NCI-H446 (cell line): Measurements from ENCODE around the gene IL6ST.
"Not testable (repeated sequence)": the region's sequence is repeated elsewhere in the genome, so short reads cannot be mapped to it uniquely, and the experiment has no call there.

ENCODE experiments used
- DNase-seq, 2 experiments: peaks; one replicate each; lab custom pipeline; 2025; lab: John Stamatoyannopoulos, UW

Gene IL6ST

DNA sequence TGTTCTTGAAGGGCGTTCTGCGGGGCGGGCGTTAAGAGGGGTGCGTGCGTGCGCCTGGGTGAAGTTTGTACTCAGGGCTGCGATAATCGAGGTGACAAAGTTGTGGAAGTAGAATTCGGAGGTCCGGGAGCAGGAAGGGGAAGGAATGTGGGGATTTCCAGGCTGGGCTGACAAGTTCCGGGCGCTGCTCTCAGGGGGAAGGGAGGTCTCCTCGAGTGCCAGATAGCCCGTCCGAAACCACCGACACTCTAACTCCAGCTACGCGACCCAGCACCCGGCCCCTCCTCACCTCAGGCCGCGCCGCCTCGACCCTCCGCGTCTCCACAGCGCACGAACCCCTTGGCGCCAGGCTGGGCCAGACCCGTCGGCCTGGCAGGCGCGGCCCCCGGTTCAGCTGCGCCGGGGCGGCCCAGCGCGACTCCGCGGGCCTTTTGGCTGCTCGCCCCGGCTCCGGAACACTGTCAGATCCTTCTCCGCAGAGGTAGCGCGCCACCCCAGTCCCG is at the start of gene IL6ST:
Gene IL6ST (minus strand): TSS at position 469 of the 503 bp plus-strand sequence. CDS start 18,685 bp downstream, outside the sequence.
- peak in 1 of 2 experiments; percentile 42 for DNase-seq

DNA sequence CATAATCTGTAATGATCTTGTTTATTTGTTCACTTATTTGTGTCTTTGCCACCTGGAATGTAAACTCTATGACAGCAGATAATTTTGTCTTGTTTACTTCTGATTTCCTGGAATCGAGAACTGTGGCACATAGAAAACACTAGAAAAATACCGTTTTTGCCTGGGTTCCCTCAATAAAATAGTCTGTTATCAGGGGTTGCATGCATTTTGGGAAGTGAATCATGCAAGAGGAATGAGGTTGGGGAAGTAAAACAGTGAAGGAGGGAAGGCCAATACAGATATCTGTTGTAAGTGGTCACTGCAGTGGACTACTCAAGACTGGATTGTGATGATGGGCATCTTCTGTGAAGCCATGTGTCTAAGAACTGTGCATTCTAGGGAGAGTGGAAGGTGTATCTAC is 45.2 kb upstream of the IL6ST start:
- DNase-seq, result no peak

DNA sequence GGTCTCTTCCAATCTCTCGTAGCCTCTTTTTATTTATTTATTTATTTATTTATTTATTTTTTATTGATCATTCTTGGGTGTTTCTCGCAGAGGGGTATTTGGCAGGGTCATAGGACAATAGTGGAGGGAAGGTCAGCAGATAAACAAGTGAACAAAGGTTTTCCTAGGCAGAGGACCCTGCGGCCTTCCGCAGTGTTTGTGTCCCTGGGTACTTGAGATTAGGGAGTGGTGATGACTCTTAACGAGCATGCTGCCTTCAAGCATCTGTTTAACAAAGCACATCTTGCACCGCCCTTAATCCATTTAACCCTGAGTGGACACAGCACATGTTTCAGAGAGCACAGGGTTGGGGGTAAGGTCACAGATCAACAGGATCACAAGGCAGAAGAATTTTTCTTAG is 43.4 kb upstream of the IL6ST start:
- DNase-seq, result not testable (repeated sequence)

DNA sequence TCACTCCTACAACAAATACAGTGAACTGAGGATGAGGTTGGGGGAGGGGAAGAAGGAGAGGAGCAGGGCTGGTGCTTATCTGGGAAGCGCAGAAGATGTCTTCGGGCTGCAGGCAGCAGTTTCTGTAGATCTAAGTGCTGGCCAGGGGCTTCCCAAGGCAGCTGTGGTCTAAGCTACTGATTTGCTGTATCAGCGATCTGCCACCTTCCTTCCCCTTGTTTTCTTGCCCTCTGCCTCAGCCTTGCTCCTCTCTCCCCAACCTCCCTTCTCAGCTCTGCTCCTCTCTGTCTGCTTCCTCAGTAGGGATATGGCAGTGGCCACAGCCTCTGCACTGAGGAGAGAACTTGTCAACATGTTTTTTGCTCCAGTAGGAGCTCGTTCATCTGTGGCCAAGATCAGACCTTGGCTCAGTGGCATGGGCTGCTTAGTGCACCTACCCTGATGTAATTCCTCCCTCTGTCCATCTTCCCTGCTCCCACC is 42.8 kb upstream of the IL6ST start:
- DNase-seq, result no peak

DNA sequence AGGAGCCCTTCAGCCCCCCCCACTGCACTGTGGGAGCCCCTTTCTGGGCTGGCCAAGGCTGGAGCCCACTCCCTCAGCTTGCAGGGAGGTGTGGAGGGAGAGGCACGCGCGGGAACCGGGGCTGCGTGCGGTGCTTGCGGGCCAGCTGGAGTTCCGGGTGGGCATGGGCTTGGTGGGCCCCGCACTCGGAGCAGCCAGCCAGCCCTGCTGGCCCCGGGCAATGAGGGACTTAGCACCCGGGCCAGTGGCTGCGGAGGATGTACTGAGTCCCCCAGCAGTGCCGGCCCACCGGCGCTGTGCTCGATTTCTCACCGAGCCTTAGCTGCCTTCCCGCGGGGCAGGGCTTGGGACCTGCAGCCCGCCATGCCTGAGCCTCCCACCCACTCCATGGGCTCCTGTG is 40.6 kb upstream of the IL6ST start:
- not testable (repeated sequence) for DNase-seq

DNA sequence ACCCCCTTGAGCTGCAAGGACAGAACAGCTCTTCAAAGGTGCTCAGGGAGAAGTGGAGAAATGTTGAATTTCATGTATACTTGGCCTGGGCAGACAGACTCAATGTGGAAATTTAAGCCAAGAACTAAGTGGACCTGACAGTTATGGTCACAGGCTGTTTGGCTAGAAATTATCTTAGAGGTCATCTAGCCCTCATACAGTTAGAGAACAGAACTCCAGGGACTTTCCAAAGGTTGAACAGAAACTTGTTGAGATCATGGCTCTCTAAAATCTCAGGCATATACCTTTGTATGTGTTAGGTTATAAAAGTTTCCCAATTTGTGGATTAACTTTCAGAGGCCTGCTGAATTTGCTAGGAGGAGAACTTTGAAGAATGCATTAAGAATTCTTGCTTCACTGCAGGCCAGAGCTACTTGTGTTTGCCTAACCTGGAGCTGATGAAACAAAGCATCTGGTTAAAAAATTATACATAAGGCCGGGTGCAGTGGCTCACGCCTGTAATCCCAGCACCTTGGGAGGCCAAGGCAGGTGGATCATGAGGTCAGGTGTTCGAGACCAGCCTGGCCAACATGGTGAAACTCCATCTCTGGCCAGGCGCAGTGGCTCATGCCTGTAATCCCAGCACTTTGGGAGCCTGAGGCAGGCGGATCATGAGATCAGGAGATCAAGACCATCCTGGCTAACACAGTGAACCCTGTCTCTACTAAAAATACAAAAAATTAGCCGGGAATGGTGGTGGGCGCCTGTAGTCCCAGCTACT is 35.3 kb upstream of the IL6ST start:
- DNase-seq, result not testable (repeated sequence)

DNA sequence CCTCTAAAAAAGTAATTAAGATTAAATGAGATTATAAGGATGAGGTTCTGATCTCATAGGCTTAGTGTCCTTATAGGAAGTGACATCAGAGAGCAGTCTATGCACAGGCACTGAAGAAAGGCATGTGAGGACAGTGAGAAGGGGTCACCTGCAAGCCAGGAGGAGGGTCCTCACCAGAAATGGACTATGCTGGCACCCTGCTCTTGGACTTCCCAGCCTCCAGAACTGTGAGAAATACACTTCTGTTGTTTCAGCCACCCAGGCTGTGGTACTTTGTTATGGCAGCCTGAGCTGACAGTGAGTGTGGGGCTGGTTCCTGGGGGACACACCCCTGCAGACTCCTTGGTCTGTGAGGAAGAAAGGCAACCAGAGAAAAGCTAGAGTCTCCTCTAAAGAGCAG is 34.7 kb upstream of the IL6ST start:
- no peak for DNase-seq

DNA sequence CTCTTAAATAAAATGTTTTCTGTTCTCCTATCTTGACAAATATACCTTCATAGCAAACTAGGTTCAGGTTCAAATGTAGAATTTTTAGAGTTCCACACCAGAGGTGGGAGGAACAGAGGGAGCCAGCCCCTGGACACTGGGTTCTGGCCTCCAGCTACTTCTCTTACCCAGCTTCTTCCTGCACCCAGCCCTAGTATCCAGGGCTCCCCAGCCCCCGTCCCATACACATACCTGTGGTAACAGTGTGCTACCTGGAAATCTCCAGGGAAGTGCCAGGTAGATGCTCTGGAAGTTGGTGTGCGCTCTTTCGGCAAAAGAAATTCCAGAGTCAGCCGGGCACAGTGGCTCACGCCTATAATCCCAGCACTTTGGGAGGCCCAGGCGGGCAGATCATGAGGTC is 33.9 kb upstream of the IL6ST start:
- DNase-seq, result no peak

DNA sequence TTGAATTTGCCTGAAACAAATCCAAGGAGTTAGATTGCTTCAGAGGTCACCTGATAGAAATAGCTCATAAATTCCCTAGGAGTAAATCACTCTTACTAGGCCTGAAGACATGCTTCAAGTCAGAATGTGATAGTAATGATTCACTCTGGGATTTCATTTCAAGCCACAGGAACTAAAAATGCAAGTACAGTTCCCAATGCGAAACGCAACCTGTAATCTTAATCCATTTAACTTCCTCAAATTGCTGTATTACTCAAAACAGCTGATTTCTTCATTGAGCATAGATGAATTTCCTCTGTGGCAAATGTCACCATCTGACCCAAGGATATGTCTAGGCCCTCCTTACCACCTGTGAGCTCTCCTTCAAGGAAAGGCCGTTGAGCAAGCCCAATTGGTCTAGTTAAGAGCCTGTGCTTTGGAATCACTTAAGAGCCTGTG is 32.1 kb upstream of the IL6ST start:
- DNase-seq, result no peak

DNA sequence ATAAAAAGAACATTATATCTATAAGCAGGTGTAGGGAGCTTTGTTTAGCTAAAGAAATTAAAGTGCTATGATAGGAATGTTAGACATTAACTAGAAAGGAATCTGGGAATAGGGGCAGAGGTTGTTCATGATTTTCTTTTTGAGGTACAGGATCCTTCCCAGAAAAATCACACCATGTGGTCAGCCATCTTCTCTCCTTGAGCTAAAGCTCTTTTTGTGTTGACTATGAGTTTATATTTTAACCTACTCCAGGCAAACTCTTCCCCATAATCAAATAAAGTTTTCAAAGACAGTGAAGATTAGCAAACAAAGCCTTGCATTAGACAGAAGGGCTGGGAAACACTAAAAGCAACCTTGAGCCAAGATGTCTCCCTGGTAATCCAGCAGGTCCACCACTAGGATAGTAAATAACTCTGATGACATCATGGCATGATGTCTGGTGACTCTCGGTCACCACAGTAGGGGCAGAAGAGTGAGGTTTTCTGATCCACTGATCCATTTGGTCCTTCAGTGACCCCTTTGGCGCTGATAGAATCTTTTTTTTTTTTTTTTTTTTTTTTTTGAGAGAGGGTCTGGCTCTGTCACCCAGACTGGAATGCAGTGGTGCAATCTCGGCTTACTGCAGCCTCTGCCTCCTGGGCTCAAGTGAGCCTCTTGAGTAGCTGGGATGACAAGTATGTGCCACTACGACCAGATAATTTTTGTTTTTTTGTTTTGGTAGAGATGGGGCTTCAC is 30.6 kb upstream of the IL6ST start:
- DNase-seq, result no peak

DNA sequence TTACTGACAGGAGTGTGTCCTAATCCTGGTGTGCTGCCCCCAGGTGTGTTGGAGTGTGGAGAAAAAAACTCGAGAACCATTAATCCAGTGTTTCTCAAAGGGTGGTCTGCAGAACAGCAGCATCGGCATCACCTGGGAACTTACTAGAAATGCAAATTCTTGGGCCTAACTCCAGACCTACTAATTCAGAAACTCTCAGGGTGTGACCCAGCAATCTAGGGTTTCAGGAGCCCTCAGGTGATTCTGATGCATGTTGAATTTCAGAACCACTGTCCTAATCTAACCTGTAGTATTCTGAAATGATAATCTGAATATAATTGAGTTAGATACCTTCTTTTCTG is 30.0 kb upstream of the IL6ST start:
- DNase-seq, result no peak

DNA sequence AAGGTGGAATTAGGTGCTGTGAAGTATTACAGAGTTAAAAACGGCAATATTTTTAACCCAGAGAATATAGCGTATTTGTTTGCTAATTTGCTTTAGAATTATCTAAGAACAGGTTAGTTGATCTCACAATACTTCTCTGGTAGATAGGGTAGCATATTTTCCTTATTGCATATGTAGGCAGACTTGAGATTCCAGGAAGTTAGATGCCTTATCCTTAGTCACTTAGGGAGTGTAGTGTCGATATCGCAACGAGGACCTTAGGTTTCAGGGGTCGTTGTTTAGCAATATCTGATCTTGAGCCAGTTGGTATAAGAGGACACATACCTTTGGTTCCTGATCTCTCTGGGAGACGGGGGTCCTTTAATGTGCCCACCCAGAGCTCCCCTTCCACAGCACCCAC is 28.5 kb upstream of the IL6ST start:
- DNase-seq, result no peak

DNA sequence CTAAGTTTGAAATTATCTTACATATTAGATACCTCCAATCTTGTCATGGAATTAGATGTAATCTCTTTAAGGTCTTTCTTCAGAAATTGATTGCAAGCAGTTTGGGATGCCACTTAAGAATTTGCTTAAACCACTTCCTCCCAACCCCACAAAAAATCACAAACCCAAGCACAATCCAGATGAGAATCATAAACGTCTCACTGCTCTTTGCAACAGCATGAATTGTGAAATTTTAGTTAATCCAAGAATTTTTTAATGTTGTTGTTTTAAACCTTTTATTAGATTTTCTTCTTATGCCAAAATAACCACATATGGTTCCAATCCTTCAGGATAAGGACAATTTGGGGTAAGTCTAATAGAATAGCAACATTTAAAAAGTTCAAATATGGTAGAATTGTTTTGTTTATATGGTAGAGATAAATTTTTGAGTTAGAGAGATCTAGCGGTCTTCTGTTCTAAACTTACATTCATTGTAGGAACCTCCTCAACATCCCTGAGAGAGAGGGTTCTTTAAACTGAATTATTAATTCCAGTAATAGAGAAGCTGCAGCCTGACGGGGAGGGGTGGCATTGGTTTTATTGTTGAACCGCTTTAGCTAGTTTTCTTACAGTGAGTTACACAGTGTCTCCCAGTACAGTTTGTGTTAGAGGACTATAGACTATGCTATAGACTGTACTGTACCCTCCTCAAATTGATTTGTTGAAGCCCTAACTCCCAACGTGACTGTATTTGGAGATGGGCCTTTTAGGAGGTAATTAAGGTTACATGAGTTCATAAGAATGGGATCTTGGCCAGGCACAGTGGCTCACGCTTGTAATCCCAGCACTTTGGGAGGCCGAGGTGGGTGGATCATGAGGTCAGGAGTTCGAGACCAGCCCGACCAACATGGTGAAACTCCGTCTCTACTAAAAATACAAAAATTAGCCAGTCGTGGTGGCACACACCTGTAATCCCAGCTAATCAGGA is 24.8 kb upstream of the IL6ST start:
- DNase-seq, result no peak

DNA sequence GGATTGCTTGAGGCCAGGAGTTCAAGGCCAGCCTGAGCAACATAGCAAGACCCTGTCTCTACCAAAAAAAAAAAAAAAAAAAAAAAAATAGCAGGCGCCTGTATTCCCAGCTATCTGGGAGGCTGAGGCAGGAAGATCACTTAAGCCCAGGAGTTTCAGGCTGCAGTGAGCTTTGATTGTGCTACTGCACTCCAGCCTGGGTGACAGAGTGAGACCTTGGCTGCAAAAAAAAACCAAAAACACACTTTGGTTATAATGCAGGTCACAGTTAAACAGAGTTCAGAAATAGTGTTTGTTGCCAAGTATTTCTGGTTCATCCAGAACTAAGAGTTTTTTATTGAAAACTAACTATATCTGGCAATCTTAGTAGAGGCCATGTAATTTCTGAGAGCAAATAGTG is 24.1 kb upstream of the IL6ST start:
- no peak for DNase-seq

DNA sequence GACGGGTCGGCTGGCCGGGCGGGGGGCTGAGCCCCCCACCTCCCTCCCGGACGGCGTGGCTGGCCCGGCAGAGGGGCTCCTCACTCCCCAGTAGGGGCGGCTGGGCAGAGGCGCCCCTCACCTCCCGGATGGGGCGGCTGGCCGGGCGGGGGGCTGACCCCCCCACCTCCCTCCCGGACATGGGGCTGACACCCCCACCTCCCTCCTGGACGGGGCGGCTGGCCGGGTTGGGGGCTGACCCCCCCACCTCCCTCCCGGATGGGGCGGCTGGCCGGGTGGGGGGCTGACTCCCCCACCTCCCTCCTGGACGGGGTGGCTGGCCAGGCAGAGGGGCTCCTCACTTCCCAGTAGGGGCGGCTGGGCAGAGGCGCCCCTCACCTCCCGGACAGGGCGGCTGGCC is 19.9 kb upstream of the IL6ST start:
- not testable (repeated sequence) for DNase-seq

DNA sequence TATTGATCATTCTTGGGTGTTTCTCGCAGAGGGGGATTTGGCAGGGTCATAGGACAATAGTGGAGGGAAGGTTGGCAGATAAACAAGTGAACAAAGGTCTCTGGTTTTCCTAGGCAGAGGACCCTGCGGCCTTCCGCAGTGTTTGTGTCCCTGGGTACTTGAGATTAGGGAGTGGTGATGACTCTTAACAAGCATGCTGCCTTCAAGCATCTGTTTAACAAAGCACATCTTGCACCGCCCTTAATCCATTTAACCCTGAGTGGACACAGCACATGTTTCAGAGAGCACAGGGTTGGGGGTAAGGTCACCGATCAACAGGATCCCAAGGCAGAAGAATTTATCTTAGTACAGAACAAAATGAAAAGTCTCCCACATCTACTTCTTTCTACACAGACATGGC is 19.2 kb upstream of the IL6ST start:
- DNase-seq, result not testable (repeated sequence)

DNA sequence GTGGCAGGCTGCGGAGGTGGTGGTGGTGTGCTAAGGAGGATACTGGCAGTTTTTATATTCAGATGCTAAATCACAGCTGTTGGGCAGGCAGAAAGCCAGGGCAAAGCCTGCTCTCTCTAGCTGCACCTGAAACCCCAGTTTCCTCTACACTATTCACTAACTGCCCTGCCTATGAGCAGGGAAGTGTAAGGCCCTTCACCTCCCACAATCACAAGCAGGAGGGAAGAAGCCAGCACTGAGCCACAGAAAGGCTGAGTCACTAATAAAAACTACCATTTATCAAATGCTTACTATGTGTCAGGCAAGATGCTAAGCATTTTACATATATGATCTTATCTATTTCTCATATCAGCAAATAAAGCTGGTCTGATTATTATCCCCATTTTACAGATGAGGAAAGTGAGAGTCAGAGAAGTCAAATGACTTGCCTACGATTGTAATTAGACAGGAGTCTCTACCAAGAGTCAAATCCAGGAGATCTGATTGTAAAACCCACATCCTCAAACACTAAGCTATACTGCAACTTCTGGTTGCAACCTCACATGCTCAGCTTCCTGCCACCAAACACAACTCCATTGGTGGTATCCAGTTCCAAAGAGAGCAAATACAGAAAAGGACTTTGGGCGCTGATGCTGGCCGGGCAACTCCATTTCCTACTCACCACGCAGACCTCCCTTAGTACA is 17.7 kb upstream of the IL6ST start:
- DNase-seq, result no peak

DNA sequence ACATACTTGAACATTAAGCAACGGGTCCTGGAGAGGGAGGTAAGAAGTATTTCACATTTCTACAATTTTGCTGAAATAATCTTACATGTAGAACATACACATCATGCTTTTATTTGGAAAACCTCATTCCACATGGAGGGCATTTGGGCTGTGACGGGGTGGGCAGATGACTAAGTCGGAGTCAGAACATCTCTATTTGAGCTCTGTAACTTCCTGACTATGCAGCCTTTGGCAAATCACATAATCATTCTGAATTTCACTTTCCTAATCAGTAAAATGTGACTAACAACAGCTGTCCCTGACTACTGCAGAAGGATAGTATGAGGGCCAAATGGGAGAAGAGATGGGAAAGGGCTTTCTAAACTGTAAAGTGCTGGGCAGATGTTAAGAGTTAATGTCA is 17.1 kb upstream of the IL6ST start:
- DNase-seq, result no peak

DNA sequence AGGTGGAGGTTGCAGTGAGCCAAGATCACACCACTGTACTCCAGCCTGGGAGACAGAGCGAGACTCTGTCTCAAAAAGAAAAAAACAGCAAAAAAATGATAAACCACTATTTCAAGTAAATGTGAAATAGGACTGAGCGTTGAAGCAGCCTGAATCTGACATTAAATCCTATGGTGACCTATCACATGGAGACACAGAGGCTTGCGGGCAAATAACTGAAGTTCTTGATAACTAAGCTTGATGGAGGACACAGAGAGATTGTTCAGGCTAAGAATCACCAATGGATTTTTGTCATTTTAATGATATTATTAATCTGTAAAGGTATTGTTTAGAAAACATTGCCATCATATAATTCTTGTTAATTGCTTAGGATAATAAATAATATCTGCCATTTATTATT is 15.7 kb upstream of the IL6ST start:
- no peak for DNase-seq

DNA sequence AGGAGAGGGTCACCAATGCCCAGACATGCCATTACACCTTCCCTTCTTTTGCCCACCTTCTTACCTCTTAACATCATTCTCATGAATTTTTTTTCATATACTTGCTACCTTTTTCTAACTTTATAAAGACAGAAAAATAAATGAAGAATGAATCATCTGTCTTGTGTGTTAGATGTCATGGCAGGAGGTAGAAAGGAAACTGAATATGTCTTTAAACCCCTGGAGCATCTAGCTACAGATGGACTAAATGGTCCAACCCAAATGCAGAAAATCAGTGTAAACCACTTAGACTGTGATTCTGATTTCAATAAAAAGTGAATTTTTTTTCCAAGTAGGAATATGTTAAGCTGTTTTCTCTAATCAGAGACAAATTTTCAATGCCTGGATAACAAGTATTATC is 11.8 kb upstream of the IL6ST start:
- DNase-seq, result no peak

DNA sequence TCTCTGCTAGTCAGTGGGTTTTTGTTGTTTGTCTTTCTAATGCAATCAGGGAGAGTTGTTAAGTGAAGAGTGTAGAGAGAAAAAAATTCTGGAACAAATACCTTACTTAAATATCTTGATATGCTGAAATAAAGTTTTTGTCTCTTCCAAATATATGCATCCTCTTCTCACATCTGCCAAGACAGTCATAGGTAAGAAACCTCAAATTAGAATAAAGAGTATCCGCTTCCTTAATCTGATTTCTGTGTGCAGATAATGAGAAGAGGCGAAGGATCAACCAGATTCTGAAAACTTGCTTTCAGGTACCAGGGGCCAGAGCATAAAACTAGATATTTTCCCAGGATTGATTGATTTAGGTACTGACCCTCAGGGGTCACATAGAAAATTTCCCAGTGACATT is 11.3 kb upstream of the IL6ST start:
- DNase-seq, result no peak

DNA sequence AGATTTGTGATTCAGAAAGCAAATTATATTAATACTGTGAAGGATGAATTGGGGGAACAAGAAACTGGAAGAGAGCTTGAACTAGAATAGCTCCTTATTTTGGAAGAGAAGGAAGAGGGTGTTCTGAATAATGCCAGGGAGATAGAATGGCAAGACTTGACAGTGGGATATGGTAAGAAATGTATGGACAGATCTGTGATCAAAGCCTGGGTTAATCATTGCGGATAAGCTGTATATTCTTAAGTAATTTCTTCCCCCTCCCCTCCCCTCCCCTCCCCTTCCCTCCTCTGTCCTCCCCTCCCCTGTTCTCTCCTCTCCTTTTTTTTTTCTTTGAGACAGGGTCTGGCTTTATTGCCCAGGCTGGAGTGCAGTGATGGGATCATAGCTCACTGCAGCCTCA is 10.1 kb upstream of the IL6ST start:
- no peak for DNase-seq
